Testis (tissue), 3 donors: ENCODE results near the gene UBE3B. TPM values are rescaled to one million over a fixed set of nuclear protein-coding genes. Genes with fewer than 3 reads are reported as not detected.

Source experiments
- DNase-seq: peaks from one replicate; pipeline ENCODE4 v3.0.0-alpha.2; 2019
- H3K27ac ChIP-seq, 2 donors: fragments of 200-600 bp; sonication (generic); one replicate each; pipeline ENCODE4 v1.5.1; 2019
- H3K27me3 ChIP-seq: fragments of 200-600 bp; sonication (generic); one replicate; pipeline ENCODE4 v1.5.1; 2019
- H3K36me3 ChIP-seq: fragments of 200-600 bp; sonication (generic); one replicate; pipeline ENCODE4 v1.5.1; 2017; ENCODE audit warnings: low read depth; ENCODE audit errors: missing control alignments
- H3K4me1 ChIP-seq: fragments of 200-600 bp; sonication (generic); one replicate; pipeline ENCODE4 v1.5.1; 2019
- H3K4me3 ChIP-seq, 2 donors: fragments of 200-600 bp; sonication (generic); one replicate each; pipeline ENCODE4 v1.5.1; 2017 to 2019
- H3K9me3 ChIP-seq: fragments of 200-600 bp; sonication (generic); one replicate; pipeline ENCODE4 v1.5.1; 2017
- CTCF ChIP-seq, 3 experiments: fragments of 450-650 bp in 2 of 3; fragments of 200-600 bp in 1 of 3; sonication (generic) in 1 of 3; IDR thresholded peaks; one replicate each; pipeline ENCODE4 v1.5.1; 2016 to 2019; ENCODE audit warnings: antibody characterized with exemption in 3 of 3, mild to moderate bottlenecking in 2 of 3, moderate library complexity in 1 of 3
- POLR2A ChIP-seq: fragments of 450-650 bp; IDR thresholded peaks from one replicate; pipeline ENCODE4 v1.6.1; 2017; ENCODE audit warnings: antibody characterized with exemption, mild to moderate bottlenecking, moderate library complexity
- WGBS, 2 donors: methylation state at CpG; one replicate each; pipeline ENCODE4 v1.1.5; 2018; 5-methylcytosine and 5-hydroxymethylcytosine counted together
- intact Hi-C: fragments of 100-400 bp; cut with DNase I; formaldehyde crosslinking; loops from one replicate; pipeline ENCODE4 v1.15.1; 2023; ENCODE audit warnings: low total_unique reads
- polyA plus RNA-seq: library from polyadenylated mRNA; stranded (reverse); fragments of 350-450 nt; fragmentation: Illumina TruSeq; extraction: RNeasy Lipid Tissue Mini Kit (QIAGEN cat#74804); gene quantifications from one replicate; pipeline ENCODE4 v1.2.3, GENCODE V29; 2014; ENCODE audit warnings: low read depth, low replicate concordance; ENCODE audit not compliant: insufficient read depth
- total RNA-seq, 2 donors: library from RNA; depleted of rRNA; stranded (reverse); fragments of >200 nt; gene quantifications; one replicate each; pipeline ENCODE4 v1.2.3, GENCODE V29; 2016

Gene UBE3B
- total and polyA plus RNA-seq, 3 donors from 2014 or later, result 38.1 to 66.8 (median 65.6) TPM

GRCh38 chr12:109582636-109583035, 105.2 kb downstream of the UBE3B start:
- H3K27me3 ChIP-seq, result no peaks in the 10 kb centered on the region
- H3K9me3 ChIP-seq, result no peaks in the 10 kb centered on the region
- intact Hi-C loops, result no loop called here
- DNase-seq, result no peak
- H3K36me3 ChIP-seq, result no peaks in the 10 kb centered on the region
- WGBS, 2 donors, result 94 to 95% methylated on average over 4 to 5 of the region's 5 CpGs
- no peak overlapping the region for H3K27ac ChIP-seq
- no peaks in the 10 kb centered on the region for H3K4me1 ChIP-seq
- TF ChIP-seq POLR2A (no peak), CTCF (IDR thresholded peaks at IDR 0.05) (no peak)
- no peak overlapping the region for H3K4me3 ChIP-seq

- WGBS, 2 donors, result 90 to 96% methylated on average over 2 of the region's 2 CpGs
- TF ChIP-seq CTCF (IDR thresholded peaks at IDR 0.05) (no peak), POLR2A (no peak)
- Histone ChIP-seq H3K4me1 (no peaks in the 10 kb centered on the region), H3K9me3 (no peaks in the 10 kb centered on the region), H3K27ac (no peak overlapping the region), H3K27me3 (no peaks in the 10 kb centered on the region), H3K36me3 (no peaks in the 10 kb centered on the region), H3K4me3 (no peak overlapping the region)
- no peak for DNase-seq
- intact Hi-C loops, result no loop called here
Observed at GRCh38 chr12:109583733-109584132, 106.3 kb downstream of the UBE3B start.

Other genes starting within 250 kb of the UBE3B start
- 1 to 10 TPM; 7.8 to 9.0 TPM for gene FOXN4, start 168.3 kb upstream of the UBE3B start, total RNA-seq
- gene FOXN4, start 168.3 kb upstream of the UBE3B start, polyA plus RNA-seq, result 17.1 TPM
- 1 to 10 TPM; 1.7 to 3.7 TPM for gene MYO1H, start 129.7 kb upstream of the UBE3B start, total RNA-seq
- gene MYO1H, start 129.7 kb upstream of the UBE3B start, polyA plus RNA-seq, result 2.9 TPM
- 10 to 100 TPM; 43.0 to 58.7 TPM for gene KCTD10, start 334 bp upstream of the UBE3B start, total RNA-seq
- gene KCTD10, start 334 bp upstream of the UBE3B start, polyA plus RNA-seq, result 43.6 TPM
- gene MMAB, start 95.9 kb downstream of the UBE3B start, total RNA-seq, result 10 to 100 TPM; 23.6 to 26.4 TPM
- 45.2 TPM for gene MMAB, start 95.9 kb downstream of the UBE3B start, polyA plus RNA-seq
- 10 to 100 TPM; 49.8 to 63.1 TPM for gene MVK, start 96.2 kb downstream of the UBE3B start, total RNA-seq
- gene MVK, start 96.2 kb downstream of the UBE3B start, polyA plus RNA-seq, result 63.6 TPM
- 10 to 100 TPM; 75.7 to 78.6 TPM for gene FAM222A, start 236.2 kb downstream of the UBE3B start, total RNA-seq
- gene FAM222A, start 236.2 kb downstream of the UBE3B start, polyA plus RNA-seq, result 34.5 TPM